Fibroblast of villous mesenchyme (primary cell): ENCODE data around the gene EPB41L4B. TPM values are rescaled to one million over a fixed set of nuclear protein-coding genes. Genes with fewer than 3 reads are reported as not detected.
A peak's percentile ranks its signal among the peaks of the same experiment; 100 is the strongest.

Source experiments
- DNase-seq: peaks from one replicate; pipeline ENCODE4 v3.0.0-alpha.2; 2010; ENCODE audit warnings: low read depth
- H3K4me3 ChIP-seq: 2 replicates; pipeline ENCODE4 v1.5.1; 2011; ENCODE audit warnings: low read depth, mild to moderate bottlenecking, low read length
- total RNA-seq: library from RNA; depleted of rRNA; stranded (reverse); fragments of >200 nt; gene quantifications from 2 replicates; pipeline ENCODE4 v1.2.3, GENCODE V29; 2012
- TF ChIP-seq, protein P1 (sequence below): IDR thresholded peaks from 2 replicates; pipeline ENCODE4 v1.5.1; 2012; ENCODE audit warnings: low read depth, mild to moderate bottlenecking, low read length; ENCODE audit not compliant: insufficient read depth

The EPB41L4B gene
- total RNA-seq, 1 donor: under 0.01 TPM

DNA sequence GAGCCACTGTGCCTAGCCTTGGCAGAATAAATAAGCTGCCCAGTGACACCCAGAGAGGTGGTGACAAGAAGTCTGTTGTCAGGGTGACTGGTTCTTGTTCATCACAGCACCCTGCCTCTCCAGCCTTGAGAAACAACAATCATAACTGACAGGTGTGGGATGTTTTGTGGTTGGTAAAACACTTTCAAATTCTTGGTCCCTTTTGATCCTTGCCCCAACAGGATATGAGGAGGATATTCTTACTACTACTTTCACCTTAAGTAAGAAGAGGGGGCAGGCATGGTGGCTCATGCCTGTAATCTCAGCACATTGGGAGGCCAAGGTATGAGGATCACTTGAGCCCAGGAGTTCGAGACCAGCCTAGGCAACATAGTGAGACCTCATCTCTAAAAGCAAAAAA, 139.6 kb downstream of the EPB41L4B start:
- no peak for DNase-seq
- no peak overlapping the region for H3K4me3 ChIP-seq
- TF ChIP-seq, protein P1, sequence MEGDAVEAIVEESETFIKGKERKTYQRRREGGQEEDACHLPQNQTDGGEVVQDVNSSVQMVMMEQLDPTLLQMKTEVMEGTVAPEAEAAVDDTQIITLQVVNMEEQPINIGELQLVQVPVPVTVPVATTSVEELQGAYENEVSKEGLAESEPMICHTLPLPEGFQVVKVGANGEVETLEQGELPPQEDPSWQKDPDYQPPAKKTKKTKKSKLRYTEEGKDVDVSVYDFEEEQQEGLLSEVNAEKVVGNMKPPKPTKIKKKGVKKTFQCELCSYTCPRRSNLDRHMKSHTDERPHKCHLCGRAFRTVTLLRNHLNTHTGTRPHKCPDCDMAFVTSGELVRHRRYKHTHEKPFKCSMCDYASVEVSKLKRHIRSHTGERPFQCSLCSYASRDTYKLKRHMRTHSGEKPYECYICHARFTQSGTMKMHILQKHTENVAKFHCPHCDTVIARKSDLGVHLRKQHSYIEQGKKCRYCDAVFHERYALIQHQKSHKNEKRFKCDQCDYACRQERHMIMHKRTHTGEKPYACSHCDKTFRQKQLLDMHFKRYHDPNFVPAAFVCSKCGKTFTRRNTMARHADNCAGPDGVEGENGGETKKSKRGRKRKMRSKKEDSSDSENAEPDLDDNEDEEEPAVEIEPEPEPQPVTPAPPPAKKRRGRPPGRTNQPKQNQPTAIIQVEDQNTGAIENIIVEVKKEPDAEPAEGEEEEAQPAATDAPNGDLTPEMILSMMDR: no peak

DNA sequence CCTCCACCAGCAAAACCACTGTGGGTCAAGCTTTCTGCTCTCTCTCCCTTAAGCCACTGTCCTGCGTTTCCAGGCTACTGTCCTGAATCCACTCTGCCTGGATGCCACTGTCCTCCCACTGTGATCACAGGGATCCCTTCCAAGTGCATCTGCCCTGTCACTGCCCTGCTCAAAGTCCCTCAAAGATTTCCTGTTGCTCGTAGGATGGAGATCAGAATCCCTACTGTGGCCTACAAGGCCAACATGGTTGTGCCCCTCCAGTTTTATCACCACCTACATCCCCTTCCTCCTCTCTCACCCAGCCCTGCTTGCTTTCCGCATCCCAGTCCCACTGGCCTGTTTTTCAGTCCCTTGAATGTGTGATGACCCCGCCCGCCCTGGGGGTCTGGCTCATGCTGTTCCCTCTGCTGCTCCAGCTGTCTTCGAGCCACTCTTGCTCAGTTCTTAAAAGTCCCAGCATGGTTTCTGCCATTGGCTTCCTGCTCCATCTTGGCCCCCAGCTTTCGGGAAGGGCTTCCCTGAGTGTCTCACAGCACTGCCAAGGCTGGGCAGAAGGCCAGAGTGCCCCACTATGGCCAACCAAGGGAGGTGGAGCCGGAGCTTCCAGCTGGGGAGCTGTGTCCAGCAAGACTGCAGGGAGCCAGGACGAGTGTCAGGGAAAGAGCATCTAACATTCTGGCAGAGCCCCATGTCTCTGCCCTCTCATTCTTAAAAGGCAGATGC, 140.9 kb downstream of the EPB41L4B start:
- TF ChIP-seq, protein P1: no peak
- H3K4me3 ChIP-seq: no peak overlapping the region
- no peak for DNase-seq

DNA sequence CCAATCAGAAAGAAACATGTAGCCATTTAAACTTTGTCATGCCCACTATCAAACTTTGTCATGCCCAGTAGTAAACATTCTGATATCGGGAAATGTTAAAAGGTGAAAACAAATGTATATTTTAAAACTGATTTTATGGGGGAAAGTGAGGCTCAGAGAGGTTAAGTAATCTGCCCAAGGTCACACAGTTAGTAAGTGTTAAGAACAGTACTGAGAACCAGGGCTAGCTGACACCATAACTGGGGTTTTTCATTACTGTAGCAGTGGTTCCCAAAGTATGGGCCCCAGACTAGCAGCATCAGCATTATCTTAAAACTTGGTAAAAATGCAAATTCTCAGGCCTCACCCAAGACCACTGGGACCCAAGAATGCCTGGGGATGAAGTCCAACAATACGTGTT, 143.9 kb downstream of the EPB41L4B start:
- no peak for DNase-seq
- no peak overlapping the region for H3K4me3 ChIP-seq
- TF ChIP-seq, protein P1: no peak

DNA sequence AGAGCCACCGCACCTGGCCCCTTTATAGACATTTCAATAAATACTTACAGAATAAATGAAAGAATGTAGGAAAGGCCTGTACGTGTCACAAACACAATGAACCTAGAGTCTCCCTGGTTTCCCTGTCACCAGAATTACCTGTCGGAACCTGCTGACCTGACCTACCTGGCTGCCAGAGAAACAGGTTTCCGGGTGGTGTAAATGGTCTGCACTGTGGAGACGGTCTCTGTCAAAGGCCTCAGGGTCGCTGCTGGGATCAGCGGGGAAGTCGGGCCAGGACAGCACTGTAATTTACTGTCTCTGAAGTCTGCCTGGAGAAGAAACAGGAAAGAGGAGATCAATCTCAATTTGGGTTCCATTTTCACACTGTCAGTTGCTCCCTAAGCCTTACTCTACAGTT, 144.5 kb downstream of the EPB41L4B start:
- TF ChIP-seq, protein P1: no peak
- DNase-seq: no peak
- no peak overlapping the region for H3K4me3 ChIP-seq

DNA sequence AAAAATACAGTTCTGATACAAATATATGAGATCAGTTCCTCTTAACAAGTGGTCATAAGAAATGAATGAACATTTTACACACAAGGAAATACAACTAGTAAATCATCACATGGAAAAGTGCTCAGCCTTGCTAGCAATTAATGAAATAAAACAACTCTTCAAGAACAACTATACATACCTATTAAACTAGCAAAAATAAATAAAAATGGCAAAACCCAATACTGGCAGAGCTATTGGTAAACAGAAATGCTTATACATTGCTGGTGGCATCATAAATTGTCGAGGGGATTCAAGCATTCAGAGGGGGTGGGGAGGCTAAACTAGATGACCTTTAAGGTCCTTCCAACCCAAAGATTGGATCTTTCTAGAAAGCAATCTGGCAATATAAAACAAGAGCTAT, 147.9 kb downstream of the EPB41L4B start:
- TF ChIP-seq, protein P1: no peak
- no peak overlapping the region for H3K4me3 ChIP-seq
- DNase-seq: no peak

DNA sequence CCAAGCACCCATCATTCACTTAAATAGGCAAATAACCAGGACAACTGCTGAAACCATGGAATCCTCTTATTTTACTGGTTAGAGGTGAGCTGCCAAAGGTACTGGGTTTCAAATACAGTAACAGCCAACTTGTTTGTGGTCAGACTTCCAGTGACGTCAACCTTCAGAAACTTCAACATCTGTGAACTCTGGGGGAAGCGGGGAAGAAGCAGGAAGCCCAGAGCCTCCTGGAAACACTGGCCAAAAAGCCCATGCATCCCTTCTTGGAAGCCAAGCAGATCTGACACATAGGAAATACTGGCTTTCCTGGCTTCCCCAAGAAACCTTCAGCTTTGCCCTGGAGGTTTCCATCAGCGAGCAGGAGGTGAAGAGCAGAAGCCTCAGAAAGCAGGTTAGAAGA, 148.9 kb downstream of the EPB41L4B start:
- TF ChIP-seq, protein P1: no peak
- H3K4me3 ChIP-seq: no peak overlapping the region
- DNase-seq: peak; percentile 22

DNA sequence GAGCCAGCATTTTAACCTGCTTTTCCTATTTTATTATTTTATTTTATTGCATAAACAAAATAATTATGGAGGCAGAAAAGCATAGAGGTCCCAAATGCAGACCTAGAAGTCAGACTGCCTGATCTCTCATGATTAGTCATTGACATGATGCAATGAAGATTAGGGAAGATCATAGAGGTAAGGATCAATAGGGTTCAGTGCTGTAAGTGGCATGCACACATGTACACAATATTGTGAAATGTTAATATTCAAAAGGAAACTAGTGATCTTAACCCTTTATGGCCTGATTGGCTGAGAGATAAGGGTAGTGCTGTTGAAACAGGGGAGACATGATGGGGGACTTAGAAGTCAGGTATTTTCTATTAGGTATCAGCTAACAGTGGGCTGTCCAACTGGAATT, 152.7 kb downstream of the EPB41L4B start:
- DNase-seq: no peak
- TF ChIP-seq, protein P1: no peak
- H3K4me3 ChIP-seq: no peak overlapping the region
